Activated naive CD8-positive, alpha-beta T cell treated with anti-CD3 and anti-CD28 coated beads, Interleukin-2, amount 10 ng/mL, durations not matched to agents 7 days and 5 days (primary cell): ENCODE measurements around the gene PLD3. TPM values are rescaled to one million over a fixed set of nuclear protein-coding genes. Genes with fewer than 3 reads are reported as not detected.

Experiments used
- ATAC-seq: fragments of 150-1000 bp; cut with Tn5 transposase; one replicate; pipeline ENCODE4 v1.10.0; 2021; ENCODE audit warnings: low read depth, moderate library complexity
- POLR2A ChIA-PET: fragments of 350-600 bp; sonication (Branson Sonifier 250); formaldehyde crosslinking; loops from one replicate; lab custom pipeline; 2021; ENCODE audit warnings: antibody characterized with exemption; lab: Charles Lee
- DNase-seq: peaks from one replicate; pipeline ENCODE4 v3.0.0; 2021
- H3K27ac Mint-ChIP-seq: one replicate; pipeline ENCODE4 v1.8.0; 2022; ENCODE audit warnings: mild to moderate bottlenecking, mixed read lengths
- H3K27me3 Mint-ChIP-seq: one replicate; pipeline ENCODE4 v1.8.0; 2022; ENCODE audit warnings: mild to moderate bottlenecking, moderate library complexity, mixed read lengths
- H3K36me3 Mint-ChIP-seq: one replicate; pipeline ENCODE4 v1.8.0; 2021; ENCODE audit warnings: mild to moderate bottlenecking, mixed read lengths
- H3K4me1 Mint-ChIP-seq: one replicate; pipeline ENCODE4 v1.8.0; 2021; ENCODE audit warnings: mixed read lengths
- H3K4me3 Mint-ChIP-seq: one replicate; pipeline ENCODE4 v1.8.0; 2022; ENCODE audit warnings: mild to moderate bottlenecking, moderate library complexity, mixed read lengths
- H3K9me3 Mint-ChIP-seq: one replicate; pipeline ENCODE4 v1.8.0; 2021; ENCODE audit warnings: mixed read lengths
- total RNA-seq, 2 experiments: library from RNA; stranded (reverse); gene quantifications; one replicate each; pipeline ENCODE4 v1.2.3, GENCODE V29; 2021

PLD3 gene
- total RNA-seq, 2 experiments from 2014 or later = 104 to 109 TPM

DNA sequence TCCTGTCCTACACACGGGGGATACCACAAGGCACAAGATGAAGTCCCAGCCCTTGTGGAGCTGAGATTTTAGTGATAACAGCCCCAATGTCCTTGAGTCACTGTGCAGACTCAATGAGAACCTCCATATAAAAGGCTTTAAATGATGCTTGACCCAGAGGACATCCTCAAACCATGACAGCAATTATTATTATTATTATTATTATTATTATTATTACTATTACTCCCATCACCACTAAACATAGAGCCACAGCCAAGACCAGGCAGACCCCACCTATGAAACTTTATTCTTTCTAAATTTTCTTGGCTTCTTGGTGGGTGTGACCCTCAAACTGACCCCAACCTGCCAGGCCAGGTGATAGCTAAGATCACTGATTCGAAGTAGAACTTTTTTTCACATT lies 11.4 kb upstream of the PLD3 start:
- ATAC-seq (no peak), DNase-seq (no peak)
- Mint-ChIP-seq H3K27ac (no peak overlapping the region), H3K4me3 (no peak overlapping the region), H3K4me1 (no peaks in the 10 kb centered on the region), H3K9me3 (no peaks in the 10 kb centered on the region), H3K27me3 (no peaks in the 10 kb centered on the region), H3K36me3 (peaks cover 10% of the 10 kb centered on the region)
- POLR2A ChIA-PET = no interaction called here

DNA sequence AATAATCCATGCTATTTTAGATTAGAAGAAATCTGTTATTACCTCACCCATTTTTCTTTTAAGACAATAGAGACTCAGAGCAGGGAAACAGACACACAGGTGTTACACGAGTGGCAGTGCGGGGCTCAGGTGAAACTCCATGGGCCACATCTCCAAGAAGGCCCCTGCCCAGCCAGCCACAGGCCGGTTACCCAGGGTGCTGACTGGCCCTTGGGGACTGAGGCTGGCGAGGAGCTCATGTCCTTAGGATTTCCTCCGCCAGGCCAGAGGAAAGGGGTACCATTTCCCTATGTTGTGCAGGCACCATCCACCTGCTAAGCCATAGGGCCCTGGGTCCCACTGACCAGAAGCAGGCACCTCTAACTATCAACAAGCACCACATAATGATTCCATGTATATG lies 10.9 kb upstream of the PLD3 start:
- ATAC-seq (no peak), DNase-seq (no peak)
- Mint-ChIP-seq H3K36me3 (peaks cover 12% of the 10 kb centered on the region), H3K27me3 (no peaks in the 10 kb centered on the region), H3K4me3 (no peak overlapping the region), H3K27ac (no peak overlapping the region), H3K4me1 (peaks cover 4% of the 10 kb centered on the region), H3K9me3 (no peaks in the 10 kb centered on the region)
- POLR2A ChIA-PET = no interaction called here

DNA sequence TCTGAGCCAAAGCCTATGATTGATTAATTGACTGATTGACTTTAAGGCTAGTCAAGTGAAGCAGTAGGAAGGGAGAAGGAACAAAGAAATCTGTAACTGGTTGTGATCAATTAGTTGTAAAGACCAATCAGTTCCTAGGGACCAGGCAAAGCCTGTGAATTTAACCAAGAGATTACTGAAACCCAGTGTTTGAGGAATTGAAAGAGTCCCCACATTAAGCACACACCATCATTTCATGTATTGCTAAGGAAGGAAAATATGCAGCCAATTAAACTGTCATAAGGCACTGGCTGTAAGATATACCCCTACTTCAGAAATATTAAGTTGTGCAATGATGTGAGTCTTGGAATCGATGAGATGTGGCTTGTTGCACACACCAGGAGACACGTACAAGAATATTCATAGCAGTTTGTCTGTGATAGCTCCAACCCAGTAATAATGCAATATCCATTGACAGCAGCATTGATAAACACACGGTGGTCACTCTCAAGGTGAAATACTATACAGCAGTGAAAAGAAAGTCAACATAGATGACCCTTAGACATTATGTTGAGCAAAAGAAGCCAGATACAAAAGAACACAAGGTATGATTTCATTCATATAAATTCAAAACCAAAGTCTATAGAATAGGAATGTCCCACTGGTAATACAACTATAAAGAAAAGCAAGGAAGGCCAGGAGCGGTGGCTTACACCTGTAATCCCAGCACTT lies 9.3 kb upstream of the PLD3 start:
- peaks cover 8% of the 10 kb centered on the region for H3K4me1 Mint-ChIP-seq
- no peaks in the 10 kb centered on the region for H3K27me3 Mint-ChIP-seq
- no peak for DNase-seq
- POLR2A ChIA-PET = no interaction called here
- peaks cover 10% of the 10 kb centered on the region for H3K36me3 Mint-ChIP-seq
- H3K4me3 Mint-ChIP-seq = no peak overlapping the region
- no peak overlapping the region for H3K27ac Mint-ChIP-seq
- no peaks in the 10 kb centered on the region for H3K9me3 Mint-ChIP-seq
- ATAC-seq = no peak

DNA sequence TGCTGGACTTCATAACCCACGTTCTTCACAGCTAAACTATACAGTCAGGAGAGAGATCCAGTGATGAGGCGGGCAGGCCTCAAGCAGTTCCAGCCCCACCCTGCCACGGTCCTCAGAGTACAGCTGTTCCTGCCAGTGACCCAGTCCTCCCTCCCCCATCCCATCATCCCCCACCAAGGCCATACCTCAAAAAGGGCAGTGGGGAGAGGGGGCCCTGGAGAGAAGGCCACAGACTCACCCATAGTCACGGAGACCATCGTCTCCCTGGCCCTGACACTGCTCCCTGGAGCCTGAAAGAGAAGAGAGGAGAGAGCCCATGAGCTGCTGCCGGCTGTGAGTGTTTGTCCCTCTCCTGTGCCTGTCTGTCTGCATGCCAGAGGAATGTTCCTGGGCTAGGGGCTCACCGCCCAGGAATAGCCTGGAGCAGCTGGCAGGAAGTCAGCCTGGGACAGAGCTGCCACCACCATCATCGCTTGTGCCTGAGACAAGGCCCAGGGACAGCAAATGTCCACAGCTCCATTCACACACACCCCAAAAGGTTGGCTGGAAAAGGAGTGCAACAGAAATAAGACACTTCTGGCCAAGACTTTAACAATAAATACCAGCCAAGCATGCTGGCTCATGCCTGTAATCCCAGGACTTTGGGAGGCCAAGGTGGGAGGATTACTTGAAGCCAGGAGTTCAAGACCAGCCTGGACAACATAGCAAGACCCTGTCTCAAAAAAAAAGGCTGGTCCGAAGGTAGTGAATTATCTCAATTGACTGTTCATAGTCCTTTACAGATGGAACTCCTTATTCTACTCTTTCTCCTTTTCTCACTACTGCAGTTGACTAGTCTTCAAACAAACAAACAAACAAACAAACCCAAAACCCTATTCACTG lies 6.7 kb upstream of the PLD3 start:
- ATAC-seq (no peak), DNase-seq (no peak)
- POLR2A ChIA-PET = no interaction called here
- Mint-ChIP-seq H3K36me3 (peaks cover 10% of the 10 kb centered on the region), H3K4me3 (no peak overlapping the region), H3K27me3 (no peaks in the 10 kb centered on the region), H3K4me1 (peaks cover 14% of the 10 kb centered on the region), H3K27ac (peak overlapping the region; percentile 63), H3K9me3 (no peaks in the 10 kb centered on the region)

DNA sequence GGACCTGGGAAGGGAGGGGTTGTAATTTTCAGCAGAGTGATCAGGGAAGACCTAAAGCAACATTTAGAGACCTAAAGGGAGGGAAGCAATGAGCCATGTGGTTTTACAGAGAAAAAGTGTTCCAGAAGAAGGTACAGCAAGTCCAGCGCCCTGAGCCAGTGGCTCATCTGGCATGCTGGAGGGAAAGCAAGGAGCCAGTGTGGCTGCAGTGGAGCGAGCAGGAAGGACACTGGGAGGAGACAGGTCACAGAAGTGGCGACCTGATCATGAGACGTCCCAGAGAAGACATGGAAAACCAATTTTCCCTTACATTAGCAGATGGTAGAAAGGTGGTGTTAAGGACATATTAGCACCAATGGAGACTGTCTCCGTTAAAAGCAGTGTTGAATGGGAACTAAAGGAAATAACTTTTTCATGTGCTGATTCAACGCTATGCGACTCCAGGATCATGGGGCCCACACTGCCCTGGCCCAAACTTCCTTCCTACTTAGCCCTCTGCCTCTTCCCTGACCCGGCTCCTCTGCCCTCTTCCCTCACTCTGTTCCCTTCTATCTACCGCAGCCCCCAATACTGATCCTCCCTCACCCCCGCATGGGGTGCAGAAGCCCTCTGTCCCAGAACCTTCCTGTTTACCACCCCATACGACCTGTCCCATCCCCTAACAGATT lies 5.7 kb upstream of the PLD3 start:
- POLR2A ChIA-PET = no interaction called here
- ATAC-seq (no peak), DNase-seq (no peak)
- H3K27me3 Mint-ChIP-seq = no peaks in the 10 kb centered on the region
- H3K36me3 Mint-ChIP-seq = peaks cover 10% of the 10 kb centered on the region
- H3K4me3 Mint-ChIP-seq = no peak overlapping the region
- H3K4me1 Mint-ChIP-seq = peaks cover 20% of the 10 kb centered on the region
- peak overlapping the region; percentile 63 for H3K27ac Mint-ChIP-seq
- no peaks in the 10 kb centered on the region for H3K9me3 Mint-ChIP-seq

DNA sequence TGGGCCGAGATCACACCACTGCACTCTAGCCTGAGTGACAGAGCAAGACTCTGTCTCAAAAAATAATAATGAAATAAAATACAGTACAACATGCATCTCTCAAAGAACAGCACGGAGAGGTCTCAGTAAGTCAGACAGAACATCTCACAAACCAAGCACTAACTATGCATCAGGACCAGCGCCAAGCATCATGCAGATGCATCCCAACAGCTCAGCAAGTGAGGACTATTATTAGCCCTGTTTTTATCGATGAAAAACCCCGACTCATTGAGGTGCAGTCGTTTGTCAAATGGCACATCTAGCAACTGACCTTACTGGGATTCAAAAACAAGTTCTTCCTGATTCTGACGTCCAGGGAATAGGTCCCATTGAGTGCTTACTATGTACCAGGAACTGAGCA lies 4.1 kb upstream of the PLD3 start:
- Mint-ChIP-seq H3K27ac (no peak overlapping the region), H3K27me3 (no peaks in the 10 kb centered on the region), H3K36me3 (peaks cover 9% of the 10 kb centered on the region), H3K4me1 (peaks cover 29% of the 10 kb centered on the region), H3K9me3 (no peaks in the 10 kb centered on the region), H3K4me3 (no peak overlapping the region)
- ATAC-seq (no peak), DNase-seq (no peak)
- POLR2A ChIA-PET = no interaction called here

DNA sequence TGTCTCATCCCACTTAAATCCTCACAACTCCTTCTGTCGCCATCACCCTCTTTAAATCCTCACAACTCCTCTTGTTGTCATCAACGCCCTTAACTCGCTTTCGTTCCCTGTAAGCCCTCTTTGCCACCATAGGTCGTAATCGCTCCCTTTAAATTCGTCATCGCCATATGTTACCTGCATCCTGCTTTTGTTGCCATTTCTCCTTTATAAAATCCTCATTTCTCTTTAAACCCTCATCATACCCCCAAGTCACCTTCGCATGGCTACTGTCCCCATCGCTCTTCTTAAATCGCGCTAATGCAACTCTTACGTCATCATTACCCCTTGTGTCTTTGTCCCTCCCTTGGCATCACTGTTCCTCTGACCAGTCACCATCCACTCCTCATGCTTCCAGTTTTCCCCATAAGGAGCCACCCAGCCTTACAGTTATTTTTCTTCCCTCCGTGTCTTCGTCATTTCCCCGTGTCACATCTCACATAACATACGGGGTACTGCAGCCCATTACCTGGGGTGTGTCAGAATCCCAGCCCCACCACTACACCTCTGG lies 539 bp downstream of the PLD3 start:
- Mint-ChIP-seq H3K4me3 (peak overlapping the region; percentile 96), H3K9me3 (no peaks in the 10 kb centered on the region), H3K27ac (peak overlapping the region; percentile 95), H3K4me1 (peaks cover 29% of the 10 kb centered on the region), H3K27me3 (no peaks in the 10 kb centered on the region), H3K36me3 (peaks cover 9% of the 10 kb centered on the region)
- ATAC-seq = no peak
- POLR2A ChIA-PET = interaction anchor here (1.0 to 1.8 kb wide), 6 partner anchors 17 to 117 kb away, joined by 3 to 9 read pairs (median 4); partner anchors contain the start of genes AKT2, BLVRB and SERTAD1
- DNase-seq = no peak

DNA sequence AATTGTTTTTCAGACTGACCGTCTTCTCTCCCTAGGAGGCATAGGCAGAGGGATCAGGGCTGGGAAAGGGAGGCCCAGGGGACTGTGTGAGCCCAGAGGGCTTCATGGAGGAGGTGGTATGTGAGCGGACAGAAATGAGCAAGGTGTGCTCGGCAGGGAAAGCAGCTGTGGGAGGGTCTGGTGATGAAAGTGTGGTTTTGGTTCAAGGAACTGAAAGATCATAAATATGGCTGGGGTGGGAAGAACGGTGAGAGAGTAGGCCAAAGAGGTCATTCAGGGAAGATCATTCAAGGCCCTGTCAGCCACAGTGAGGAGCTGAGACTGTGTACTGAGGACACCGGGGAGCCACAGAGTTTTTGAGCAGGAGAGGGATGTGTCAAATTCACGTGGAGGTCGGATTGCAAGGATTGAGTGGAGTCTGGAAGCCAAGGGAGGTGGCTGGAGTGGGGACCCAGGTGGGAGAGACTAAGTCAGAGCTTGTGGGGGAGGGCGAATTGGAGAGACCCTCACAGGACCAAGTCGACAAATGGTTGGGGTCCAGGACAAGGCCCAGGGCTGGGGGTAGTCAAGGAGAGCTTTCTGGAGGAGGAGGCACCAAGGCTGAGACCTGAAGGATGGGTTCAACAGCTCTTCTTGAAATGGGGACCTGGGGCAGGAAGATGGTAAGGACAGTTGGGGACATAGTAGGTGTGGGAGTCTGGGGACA lies 7.6 kb downstream of the PLD3 start:
- no peak overlapping the region for H3K27ac Mint-ChIP-seq
- H3K27me3 Mint-ChIP-seq = no peaks in the 10 kb centered on the region
- no peak for DNase-seq
- no peak for ATAC-seq
- peaks cover 19% of the 10 kb centered on the region for H3K4me1 Mint-ChIP-seq
- H3K36me3 Mint-ChIP-seq = peaks cover 7% of the 10 kb centered on the region
- POLR2A ChIA-PET = no interaction called here
- no peak overlapping the region for H3K4me3 Mint-ChIP-seq
- no peaks in the 10 kb centered on the region for H3K9me3 Mint-ChIP-seq

DNA sequence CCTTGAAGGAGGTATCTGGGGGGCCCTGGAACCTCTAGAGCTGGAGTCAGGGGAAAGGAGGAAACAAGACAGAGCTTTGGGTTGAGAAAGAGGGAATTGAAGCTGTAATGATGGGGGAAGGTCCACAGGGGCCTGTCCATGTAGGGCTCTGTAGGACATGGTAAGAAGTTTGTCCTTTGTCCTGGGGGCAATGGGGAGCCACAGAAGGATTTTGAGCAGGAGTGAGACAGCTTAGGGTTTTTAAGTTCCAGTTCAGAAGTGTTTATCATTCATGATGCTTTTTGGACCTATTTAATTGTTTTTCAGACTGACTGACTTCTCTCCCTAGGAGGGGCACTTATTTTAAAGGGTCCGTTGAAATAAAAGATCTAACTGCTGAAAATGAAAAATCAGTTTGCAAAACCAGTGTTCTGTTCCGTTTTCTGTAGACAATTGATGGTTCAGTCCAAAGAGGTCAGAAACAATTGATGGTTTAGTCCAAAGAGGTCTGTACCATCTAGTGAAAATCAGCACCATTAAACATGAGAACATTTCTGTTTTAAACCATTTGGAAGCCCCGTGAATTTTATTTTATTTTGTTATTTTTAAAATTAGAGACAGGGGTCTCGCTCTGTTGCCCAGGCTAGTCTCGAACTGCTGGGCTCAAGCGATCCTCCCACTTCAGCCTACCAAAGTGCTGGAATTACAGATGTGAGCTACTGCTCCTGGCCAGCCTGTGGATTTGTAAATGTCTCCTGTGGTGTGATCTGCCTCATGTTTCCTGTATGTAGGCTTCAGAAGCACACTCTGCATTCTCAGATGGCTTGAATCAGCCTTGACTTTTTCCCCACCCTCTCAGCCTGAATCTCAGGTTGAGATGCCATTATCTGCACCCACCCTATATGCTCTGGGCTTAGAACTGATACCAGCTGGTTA lies 8.4 kb downstream of the PLD3 start:
- POLR2A ChIA-PET = no interaction called here
- H3K9me3 Mint-ChIP-seq = no peaks in the 10 kb centered on the region
- H3K4me3 Mint-ChIP-seq = no peak overlapping the region
- peaks cover 5% of the 10 kb centered on the region for H3K36me3 Mint-ChIP-seq
- peaks cover 16% of the 10 kb centered on the region for H3K4me1 Mint-ChIP-seq
- no peak for ATAC-seq
- no peaks in the 10 kb centered on the region for H3K27me3 Mint-ChIP-seq
- H3K27ac Mint-ChIP-seq = no peak overlapping the region
- DNase-seq = no peak

DNA sequence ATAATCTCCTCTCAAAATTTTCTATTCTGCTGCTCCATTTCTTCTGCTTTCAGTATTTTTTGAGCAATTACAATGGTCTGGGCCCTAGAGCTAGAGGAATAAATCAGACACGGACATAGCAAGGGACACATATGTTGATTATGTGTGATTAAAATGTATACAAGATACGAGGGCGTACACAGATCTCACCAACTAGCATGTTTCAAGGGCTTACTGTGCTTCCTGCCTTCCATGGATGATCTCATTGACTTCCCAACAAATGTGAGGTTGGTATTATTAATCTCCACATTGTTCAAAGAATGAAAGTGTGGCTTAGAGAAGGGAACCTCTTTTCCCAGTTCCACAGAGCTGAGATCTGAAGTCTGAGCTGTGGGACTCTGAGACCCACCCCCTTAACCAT lies 9.1 kb downstream of the PLD3 start:
- no peak overlapping the region for H3K4me3 Mint-ChIP-seq
- peaks cover 5% of the 10 kb centered on the region for H3K36me3 Mint-ChIP-seq
- no peaks in the 10 kb centered on the region for H3K9me3 Mint-ChIP-seq
- no peak for ATAC-seq
- H3K27me3 Mint-ChIP-seq = no peaks in the 10 kb centered on the region
- peaks cover 19% of the 10 kb centered on the region for H3K4me1 Mint-ChIP-seq
- POLR2A ChIA-PET = no interaction called here
- no peak for DNase-seq
- H3K27ac Mint-ChIP-seq = no peak overlapping the region

DNA sequence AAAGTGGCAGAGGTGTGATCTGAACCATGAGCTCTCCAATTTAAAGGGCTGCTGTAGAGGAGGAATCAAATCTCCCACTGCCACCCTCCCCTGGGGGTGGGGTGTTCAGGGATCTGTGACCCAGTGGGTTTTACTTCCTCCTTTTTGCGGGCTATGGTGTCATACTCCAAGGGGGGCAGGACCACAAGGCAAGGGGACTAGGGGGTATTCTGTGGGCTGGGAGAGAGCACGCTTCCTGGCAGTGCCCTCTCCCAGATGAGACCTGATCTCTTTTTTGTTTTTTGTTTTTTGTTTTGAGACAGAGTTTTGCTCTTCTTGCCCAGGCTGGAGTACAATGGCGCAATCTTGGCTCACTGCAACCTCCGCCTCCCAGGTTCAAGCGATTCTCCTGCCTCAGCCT lies 10.3 kb downstream of the PLD3 start:
- Mint-ChIP-seq H3K27ac (no peak overlapping the region), H3K4me3 (no peak overlapping the region), H3K4me1 (peaks cover 28% of the 10 kb centered on the region), H3K27me3 (no peaks in the 10 kb centered on the region), H3K36me3 (peaks cover 5% of the 10 kb centered on the region), H3K9me3 (no peaks in the 10 kb centered on the region)
- DNase-seq = no peak
- ATAC-seq = no peak
- POLR2A ChIA-PET = no interaction called here

DNA sequence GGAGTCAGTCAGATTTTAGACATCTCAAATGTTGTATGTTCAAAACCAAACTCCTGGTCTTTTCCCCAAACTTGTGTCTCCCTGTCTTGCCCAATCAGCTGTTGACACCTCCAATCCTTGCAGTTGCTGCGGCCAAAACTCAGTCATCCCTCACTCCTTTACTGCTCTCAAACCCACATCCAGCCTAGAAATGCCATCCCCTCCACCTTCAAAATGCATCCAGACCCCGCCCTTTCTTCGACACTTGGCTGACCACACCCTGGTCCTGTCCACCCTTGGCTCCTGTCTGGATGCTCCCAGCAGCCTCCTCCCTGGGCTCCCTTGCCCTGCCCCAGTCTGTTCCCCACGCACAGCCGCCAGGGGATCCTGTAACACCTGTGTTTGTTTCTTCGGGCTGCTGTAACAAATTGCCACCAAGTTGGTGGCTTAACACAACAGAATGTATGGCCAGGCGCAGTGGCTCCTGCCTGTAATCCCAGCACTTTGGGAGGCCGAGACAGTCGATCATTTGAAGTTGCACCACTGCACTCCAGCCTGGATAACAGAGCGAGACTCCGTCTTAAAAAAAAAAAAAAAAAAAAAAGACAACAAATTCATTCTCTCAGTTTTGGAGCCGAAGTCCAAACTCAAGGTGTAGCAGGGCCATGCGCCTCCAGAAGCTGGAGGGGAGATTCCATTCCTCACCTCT lies 11.7 kb downstream of the PLD3 start:
- POLR2A ChIA-PET = no interaction called here
- H3K4me1 Mint-ChIP-seq = peaks cover 34% of the 10 kb centered on the region
- H3K36me3 Mint-ChIP-seq = peaks cover 5% of the 10 kb centered on the region
- ATAC-seq = no peak
- no peaks in the 10 kb centered on the region for H3K9me3 Mint-ChIP-seq
- no peaks in the 10 kb centered on the region for H3K27me3 Mint-ChIP-seq
- no peak for DNase-seq
- H3K27ac Mint-ChIP-seq = no peak overlapping the region
- H3K4me3 Mint-ChIP-seq = no peak overlapping the region
